HG03378 (cell line): ENCODE results near the gene HTR3B.

Experiments used
- ATAC-seq: cut with Tn5 transposase; IDR thresholded peaks from one replicate; pipeline ENCODE4 v1.9.1; 2021; ENCODE audit warnings: mild to moderate bottlenecking, moderate library complexity; ENCODE audit not compliant: unreplicated experiment

HTR3B gene

GRCh38 chr11:113986351-113987140 lies 82.0 kb downstream of the HTR3B start:
- ATAC-seq: no peak

- no peak for ATAC-seq
These were observed 84.8 kb downstream of the HTR3B start for GRCh38 chr11:113989381-113989780.

DNA sequence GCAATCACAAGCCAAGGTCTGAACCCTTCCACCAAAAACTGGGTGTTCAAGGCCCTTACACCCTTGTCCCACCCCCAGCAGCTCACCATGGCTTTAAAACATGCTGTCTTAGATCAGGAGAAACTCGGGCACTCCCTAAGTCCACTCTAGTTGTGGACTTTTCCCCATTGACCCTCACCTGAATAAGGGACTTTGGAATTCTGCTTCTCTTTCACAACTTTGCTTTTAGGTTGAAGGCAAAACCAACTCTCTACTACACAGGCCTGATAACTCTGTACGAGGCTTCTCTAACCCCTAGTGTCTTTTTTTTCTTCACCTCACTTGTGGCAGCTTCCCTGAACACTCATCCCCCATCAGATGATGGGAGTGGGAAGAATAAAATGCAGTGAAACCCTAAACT lies 85.3 kb downstream of the HTR3B start:
- no peak for ATAC-seq

DNA sequence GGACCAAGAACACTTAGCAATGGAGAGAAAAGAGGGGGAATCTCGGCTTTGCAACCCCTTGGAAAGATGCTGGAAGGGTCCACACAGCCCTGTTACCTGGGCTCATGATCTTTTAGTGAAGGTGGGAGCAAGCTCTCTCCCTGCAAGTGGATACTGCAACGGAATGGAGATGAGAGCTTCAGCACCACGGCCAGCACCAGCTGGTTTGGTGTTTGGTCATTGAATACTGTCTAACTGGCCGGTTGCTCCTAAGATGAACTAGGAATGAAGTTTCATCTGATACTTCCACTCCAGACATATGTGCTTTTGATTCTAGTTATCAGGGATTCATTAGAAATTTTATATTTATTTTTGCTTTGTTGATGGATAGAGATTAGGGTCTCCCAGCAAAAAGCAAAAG lies 86.6 kb downstream of the HTR3B start:
- no peak for ATAC-seq

DNA sequence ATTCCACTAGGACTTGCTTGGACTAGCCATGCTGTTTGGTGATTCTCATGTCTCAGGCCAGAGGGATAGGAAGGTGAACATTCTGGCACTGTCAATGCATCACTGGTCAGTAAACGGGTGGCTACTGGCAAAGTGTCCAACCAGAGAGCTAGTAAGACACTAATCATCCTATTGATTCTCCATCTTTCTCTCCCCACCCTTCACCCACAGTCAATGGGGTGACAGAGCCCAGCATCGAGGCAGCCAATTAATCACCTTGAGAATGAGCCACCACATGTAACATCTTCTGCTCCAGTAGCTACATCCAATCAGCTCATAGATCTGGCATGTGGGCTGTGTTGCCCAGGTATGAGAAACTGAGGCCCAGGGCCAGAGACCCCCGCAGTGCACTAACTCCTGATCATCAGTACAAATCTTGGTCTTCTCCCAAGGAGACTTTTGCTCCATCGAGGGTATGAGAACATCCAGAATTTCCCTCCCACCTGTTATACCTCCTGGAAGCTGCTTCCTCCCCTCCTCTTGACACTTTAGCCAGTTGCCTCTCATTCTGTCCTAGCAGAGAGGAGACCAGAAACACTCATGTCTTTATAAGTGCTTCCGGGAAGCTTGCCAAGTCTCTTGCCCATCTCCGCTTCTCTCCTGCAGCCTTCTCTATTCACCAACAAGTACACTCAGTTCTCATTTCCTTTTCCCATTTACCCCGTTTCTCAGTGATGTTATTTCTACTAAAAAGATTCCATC lies 87.3 kb downstream of the HTR3B start:
- ATAC-seq: no peak

DNA sequence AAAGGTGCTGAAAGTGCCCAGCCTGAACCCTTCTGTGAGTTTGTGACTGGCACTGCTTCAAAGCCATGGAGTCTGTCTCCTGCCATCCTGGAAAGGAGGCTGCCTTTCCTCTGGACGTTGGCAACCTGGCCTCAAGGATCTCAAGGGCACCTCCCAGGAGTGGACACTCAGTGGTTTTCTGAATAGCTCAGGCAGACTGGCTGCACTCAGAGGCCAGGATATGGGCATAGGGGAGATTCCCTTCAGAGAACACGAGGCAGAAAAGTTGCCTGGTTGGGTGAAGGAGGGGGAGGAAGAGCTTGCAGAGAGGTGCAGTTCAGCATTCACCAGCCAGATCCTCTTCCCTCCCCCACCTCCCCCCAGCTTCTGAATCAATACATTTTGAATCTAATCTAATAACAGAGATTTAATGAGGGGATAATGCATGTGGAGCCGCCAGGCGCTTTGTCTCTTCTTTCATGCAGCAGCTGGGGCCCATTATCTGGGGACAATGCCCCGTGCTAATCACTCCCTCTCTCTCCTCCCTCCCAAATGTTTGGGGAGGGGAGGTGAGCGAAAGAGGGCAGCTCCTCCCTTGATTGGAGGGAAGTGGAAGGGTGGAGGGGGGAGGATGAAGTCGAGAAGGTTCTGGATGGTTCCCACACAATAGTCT lies 88.0 kb downstream of the HTR3B start:
- ATAC-seq: no peak

- ATAC-seq: no peak
These were observed 89.7 kb downstream of the HTR3B start for GRCh38 chr11:113994077-113994954.
